HG03108 (cell line): ENCODE measurements around the gene SPAG16.
"Not testable (repeated sequence)": the region's sequence is repeated elsewhere in the genome, so short reads cannot be mapped to it uniquely, and the experiment has no call there.

Source experiments
- ATAC-seq: cut with Tn5 transposase; IDR thresholded peaks from one replicate; pipeline ENCODE4 v1.9.1; 2021; ENCODE audit warnings: moderate library complexity; ENCODE audit not compliant: unreplicated experiment

SPAG16 gene

DNA sequence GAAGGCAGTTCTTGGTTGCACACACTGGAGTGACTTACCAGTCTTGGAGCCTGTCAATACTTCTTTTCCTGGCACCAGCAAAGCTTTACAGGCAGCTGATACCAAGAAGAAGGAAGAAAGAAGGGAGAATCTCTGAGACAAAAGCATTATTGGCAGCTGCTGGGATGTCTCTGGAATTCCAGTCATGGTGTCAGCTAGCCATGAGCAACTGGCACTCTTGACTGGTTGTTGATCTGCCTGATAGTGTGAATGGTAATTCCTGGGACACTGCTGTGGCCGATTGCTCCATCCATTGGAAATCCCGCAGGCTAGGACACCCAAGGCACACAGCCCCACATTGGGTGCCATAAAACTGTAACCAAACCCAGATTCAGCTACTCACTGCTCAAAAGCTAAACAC, 17.8 kb upstream of the SPAG16 start:
- no peak for ATAC-seq

DNA sequence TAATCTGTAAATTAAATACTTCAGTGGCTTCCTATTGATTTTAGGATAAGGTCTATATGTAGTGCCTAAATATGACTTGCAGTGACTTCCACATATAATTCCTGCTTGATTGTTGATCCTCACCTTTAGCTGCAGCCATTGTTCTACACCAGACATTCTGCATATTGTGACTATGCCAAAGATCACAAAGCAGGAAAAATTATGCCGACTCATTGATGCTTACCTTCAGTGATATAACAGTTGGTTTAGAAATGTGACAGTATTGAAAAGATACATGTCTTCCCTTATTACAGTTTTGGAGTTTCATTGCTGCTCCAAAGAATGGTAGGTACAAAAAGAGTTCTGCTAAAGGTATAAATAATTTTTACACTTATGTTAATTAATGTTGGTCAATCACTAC, 12.3 kb upstream of the SPAG16 start:
- ATAC-seq = no peak

DNA sequence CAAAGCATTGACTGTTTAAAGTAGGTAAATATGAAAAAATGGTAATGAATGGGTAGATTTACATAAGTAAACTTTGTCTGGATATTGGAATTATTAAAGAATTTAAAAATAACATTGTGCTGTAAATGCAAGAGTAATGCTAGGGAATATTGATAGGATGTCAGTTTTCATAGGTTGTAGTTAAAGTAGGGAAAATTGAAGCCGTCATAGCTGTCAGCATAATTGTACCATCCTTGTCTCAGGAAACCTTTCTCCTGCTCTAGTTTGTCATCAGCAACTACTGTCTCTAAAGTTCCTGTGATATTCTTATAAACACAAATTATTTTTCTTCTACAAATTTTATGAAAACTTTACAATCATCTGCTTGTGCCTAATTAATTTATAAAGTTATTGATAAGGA, 10.1 kb upstream of the SPAG16 start:
- no peak for ATAC-seq

DNA sequence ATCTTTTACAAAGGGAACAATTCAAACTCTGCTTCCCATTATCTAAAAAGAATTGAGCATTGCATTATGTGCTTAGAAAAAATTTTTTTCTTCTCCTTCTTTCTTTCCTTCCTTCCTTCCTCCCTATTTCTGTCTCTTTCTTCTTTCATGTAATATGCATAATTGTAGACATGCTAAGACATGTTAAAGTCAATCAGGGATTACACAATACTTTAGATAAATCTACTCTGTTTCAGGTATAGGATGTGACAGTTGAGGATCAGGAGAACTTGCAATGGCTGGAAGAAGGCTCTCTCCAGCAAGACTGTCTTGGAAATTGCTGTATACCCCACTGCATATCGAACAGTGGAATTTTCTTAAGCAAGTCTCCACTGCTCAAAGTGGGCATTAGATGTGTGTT, 9.0 kb upstream of the SPAG16 start:
- no peak for ATAC-seq

DNA sequence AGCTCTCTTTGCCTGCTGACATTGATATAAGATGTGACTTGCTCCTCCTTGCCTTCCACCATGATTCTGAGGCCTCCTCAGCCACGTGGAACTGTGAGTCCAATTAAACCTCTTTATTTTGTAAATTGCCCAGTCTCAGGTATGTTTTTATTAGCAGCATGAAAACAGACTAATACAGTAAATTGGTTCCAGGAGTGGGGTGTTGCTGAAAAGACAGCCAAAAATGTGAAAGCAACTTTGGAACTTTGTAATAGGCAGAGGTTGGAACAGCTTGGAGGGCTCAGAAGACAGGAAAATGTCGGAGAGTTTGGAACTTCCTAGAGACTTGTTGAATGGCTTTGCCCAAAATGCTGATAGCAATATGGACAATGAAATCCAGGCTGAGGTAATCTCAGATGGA, 7.1 kb upstream of the SPAG16 start:
- ATAC-seq = not testable (repeated sequence)

DNA sequence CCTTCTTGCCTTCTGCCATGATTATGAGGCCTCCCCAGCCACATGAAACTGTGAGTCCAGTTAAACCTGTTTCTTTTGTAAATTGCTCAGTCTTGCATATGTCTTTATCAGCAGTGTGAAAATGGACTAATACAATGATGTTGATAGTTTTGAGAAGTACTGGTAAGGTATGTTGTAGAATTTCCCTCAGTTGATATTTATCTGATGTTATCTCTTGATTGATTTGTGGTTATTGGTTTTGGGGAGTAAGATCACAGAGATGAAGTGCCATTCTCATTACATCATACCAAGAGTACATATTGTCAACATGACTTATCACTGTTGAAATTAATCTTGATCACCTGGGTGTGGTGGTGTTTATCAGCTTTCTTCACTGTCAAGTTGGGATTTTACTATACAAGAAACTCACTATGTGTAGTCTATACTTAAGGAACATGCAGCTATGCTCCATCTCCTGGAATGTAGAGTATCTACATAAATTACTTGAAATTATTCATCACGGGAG, 5.1 kb upstream of the SPAG16 start:
- no peak for ATAC-seq

DNA sequence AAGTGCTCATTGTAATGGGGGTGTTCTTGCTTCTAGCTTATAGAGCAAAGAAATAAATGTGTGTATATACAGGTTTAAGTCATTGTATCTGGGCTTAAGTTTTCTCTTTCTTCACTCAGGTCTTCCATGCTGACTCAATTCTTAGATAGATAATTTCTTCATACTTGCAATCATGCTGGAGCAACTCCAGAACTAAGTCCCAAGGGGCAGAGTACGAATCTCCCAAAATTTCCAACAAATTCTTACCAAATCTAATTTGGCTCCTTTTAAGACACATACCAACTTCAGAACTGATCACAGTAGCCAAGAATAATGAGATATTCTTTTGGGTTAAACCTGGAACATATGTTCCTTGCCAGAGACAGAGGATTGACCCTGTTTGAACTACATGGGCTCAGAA, 4.3 kb upstream of the SPAG16 start:
- ATAC-seq = no peak

DNA sequence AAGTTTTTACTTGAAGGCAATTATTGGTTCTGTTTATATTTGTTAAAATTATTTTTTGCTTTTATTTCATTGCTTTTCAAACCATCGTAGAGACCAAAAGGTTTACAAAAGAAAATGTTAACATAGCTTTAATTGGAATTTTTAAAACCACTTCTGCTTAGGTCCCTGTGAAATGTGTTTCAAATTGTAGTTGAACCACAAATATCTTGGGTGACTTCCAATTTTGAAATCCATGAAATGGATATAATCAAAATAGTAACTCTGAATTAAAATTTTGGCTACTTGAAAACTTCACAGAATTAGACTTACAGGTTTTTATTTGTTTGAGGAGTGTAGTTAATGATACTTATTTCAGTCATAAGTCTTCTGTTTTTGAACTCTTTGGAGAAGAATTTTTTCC, 3.1 kb upstream of the SPAG16 start:
- no peak for ATAC-seq

DNA sequence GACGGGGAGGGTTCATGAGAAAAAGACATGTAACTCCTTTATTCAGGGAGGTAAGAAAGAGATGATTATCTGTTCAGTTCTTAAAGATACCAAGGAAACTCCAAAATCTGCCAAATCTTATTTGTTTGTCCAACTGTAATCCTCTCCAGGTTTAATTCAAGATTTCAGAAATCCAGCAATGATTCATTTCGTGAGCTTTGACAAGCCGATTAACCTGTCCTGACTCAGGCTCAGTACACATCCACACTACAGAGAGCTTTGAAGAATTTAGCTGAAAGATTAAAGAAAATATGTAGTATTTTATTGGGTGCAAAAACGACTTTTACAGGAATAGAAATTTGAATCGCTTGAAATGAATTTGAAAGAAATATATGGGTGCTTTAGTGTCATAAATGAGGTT, 1.1 kb downstream of the SPAG16 start:
- ATAC-seq = no peak

DNA sequence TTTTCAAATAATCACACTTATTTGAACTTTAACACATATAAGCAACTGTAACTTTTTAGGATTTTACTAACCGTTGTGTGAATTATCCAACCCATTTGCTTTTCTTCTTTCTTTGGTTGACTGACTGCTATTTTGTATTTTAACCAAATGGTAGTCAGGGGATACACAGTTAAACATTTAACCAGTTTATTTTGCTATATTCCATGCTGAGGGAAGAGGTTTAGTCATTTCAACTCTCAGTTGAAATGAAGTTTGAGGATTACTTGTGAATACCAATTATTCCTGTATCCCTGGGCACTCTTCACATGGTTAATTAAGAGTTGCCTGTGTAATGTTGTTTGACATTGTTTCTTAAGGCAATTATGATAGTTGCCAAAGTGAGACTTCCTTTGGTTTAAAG, 1.9 kb downstream of the SPAG16 start:
- ATAC-seq = no peak

DNA sequence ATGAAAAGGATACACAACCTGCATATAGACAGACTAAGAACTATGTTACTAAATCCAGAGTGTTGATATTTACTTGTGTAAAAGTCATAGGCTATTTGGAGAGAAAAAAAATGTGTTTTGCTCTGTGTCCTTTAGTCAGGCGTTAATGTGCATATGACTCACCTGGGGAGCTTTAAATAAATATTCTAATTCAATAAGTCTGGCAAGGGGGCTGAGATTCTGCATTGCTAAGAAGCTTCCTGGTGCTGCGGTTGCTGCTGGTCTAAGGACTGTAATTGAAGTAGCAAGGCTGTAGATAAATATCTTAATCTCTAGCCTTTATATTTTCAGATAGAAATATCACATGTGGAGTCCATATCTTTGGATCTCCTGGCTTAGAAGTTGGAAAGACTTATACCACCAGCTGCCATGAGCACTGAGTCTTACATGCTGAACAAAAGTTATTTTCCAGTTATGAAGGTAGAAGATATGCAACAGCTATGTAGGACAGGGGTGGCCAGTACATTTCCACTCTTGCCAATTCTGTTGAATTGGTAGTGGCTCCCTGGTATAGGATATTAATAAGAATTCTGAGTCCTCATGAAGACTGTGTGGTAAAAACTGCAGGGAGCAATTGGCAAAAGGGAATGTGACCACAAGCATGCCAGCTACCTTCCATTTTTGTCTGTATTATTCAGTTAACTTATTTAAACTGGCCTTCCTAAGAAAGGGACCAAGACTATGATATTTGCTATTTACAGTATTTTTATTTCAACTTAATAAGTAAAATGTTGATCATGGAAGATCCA, 4.8 kb downstream of the SPAG16 start:
- ATAC-seq = no peak

DNA sequence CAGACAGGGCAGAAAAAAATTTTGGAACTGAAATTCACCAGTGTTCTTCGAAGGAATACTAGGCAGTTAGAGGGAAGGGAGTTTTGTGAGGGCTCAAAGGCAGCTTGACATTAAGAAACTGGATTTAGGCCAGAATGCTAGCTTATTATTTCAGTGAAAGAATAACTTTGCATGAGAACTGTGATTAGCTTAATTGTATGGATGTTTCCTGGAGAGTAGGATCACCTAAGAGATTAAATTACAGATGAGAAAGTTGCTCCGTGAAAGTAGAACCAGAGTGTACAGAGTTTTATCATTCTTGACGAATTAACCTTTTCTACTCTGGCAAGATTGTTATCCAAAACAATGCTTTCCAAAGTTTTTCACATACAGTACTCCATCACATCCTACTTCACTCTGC, 6.2 kb downstream of the SPAG16 start:
- ATAC-seq = no peak

DNA sequence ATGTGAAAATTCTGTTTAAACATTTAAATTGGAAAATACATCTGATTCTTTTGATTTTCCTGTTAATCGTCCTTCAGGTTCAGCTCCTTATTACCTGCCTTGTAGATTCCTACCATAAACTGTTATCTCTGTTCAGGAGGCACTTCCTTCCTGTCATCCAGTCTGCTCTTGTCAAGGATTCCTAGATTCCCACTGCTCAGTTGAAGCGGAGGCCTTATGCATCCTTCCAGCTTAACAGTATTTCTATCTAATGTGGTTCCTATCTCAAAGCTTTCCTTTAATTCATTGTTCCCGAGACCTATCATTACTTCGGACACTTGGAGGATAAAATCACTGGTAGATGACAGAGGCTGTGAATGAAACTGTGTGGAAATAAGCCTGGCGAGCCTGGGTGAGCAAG, 12.0 kb downstream of the SPAG16 start:
- no peak for ATAC-seq

DNA sequence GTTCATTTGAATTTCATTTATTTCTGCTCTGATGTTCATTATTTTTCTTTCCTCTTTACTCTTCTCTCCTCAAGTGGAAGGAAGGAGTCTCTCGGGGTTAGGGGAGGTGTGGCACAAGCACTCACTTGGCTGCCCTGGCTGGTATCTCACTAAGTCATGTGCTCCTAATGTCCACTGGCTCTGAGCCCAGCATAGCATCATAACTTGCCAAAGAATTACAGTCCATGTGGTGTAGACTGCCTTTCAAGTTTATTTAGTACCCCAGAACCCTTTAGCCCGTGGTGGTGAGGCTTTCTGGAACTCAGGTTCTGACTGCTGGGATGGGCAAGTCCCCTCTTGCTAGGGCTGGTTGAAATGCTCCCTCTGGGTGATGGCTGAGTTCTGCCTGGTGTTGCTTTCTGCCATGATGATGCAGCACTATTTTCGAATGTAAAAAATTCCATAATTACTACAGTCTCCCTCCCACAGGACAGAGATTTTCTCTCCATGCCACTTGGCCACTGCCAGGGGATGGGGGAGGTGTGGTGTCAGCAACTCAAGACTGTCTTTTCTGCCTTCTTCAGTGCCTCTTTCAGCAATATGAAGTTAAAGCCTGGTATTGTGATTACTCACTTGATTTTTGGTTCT, 22.2 kb downstream of the SPAG16 start:
- ATAC-seq = no peak

DNA sequence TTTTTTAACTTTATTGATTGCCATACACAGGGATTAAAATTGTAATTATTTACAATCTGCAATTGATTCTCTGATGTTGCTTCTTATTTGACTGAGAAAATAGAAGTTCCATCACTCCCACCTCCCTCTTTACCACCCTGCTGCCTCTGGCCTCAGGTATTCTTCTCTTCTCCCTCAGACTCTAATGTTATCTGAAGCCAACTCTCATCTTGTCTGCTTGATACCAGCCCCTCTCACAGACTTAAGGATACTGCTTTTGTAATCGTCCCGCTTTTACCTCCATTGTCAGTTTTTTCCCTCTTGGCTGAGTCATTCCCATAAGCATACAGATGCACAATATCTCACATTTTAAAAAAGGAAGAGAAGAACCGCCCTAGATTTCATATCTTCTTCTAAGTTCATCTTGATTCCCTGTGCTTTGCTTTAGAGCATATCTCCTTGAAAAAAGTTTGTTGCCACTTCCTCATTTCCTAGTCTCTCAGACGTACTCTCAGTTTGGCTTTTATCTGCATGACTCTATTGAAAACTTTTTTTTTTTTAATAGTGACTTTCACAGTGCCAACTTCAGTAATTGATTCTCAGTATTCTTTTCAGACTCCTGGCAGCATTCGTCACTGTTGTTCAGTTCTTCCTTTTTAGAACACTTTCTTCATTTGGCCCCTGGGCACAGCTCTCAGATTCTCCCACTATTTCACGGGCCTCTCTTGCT, 31.1 kb downstream of the SPAG16 start:
- no peak for ATAC-seq

DNA sequence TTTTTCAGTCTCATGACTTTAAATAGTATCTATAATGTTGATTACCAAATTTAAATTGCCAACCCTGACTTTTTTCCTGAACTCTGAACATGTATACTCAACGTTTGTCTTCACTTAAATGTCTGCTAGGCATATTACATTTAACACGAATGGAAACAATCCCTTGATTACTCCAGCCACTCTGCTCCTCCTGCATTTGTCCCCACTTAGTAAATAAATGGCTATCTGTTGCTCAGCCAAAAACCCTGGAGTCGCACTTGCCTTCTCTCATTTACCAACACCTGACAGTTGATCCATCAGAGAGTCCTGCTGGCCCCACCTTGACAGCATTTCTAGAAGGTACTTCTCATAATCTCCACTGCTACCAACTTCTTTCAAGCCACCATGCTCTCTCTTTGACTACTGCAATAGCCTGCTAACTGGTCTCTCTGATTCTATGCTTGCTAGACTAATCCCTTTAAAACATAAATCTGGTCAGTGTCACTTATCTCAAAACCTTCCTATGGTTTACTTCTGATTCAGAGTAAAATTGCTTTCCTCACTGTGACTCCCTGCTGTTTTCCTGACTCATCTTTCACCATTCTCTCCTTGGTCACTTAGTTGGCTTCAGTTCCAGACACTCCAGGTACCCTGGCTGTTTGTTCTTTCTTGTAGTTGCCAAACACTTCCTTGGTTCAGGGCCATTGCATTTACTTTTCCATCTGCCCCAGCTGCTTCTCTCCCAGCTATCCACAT, 31.9 kb downstream of the SPAG16 start:
- no peak for ATAC-seq

DNA sequence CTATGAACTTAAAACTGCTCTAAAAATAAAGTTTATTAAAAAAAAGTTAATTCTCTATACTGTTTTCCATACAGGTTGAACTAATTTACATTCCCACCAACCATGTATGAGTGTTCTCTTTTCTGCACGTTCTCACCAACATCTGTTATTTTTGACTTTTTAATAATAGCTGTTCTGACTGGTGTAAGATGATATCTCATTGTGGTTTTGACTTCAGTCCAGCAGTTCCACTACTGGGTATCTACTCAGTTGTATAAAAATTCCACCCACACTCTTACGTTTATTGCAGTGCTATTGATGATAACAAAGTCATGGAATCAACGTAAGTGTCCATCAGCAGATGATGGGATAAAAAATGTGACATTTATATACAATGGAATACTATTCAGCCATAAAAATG, 33.7 kb downstream of the SPAG16 start:
- no peak for ATAC-seq

DNA sequence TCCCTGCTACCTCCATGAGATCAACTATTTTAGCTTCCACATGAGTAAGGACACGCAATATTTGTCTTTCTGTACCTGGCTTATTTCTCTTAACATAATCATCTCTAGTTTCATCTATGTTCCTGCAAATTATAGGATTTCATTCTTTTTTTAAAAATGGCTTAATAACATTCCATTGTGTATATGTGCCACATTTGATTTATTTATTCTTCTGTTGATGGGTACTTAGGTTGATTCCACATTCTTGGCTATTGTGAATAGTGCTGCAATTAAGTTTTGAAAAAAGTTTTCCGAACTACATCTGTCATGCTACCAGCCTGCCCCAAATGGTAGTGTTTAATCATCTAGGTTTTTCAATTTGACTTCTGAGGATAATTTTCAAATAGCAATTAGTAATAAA, 36.3 kb downstream of the SPAG16 start:
- ATAC-seq = no peak

DNA sequence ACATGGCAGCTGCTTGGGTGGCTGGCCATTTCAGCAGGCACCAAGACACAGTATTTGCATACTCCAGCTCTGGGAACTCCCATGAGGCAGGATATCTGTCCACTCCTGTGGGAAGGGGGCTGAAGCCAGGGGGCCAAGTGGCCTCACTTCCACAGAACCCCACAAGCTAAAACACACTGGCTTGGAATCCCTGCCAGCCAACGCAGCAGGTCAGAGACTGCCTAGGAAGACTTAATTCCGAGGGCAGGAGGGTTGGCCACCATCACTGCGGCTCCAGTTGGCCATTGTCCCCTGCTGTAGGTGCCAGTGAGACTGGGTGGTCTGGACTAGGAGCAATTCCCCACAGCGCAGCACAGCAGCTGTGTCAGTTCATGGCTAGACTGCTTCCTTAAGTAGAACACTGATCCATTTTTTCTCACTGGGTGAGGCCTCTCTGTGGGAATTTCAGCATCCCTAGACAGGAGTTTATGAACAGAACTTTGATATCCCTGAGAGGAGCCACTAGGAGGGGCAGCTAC, 52.0 kb downstream of the SPAG16 start:
- ATAC-seq = no peak

DNA sequence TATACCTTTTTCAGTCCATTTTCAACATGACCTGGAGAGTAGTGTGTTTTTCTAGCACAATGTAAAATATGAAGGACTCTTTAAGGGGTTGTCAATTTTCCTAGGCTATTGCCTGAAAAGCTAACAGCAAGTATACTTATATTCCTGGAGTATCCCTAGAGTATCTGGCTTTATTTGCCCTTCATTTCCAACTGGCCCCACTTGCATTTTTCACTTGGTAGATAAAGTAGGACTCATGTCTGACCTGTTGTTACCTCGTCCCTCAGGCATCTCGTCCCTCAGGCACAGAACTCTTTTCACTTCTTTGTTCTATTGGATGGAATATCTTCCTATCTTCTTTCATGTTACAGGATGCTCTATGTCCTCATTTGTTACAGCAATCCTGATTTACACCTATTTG, 69.2 kb downstream of the SPAG16 start:
- ATAC-seq = no peak

DNA sequence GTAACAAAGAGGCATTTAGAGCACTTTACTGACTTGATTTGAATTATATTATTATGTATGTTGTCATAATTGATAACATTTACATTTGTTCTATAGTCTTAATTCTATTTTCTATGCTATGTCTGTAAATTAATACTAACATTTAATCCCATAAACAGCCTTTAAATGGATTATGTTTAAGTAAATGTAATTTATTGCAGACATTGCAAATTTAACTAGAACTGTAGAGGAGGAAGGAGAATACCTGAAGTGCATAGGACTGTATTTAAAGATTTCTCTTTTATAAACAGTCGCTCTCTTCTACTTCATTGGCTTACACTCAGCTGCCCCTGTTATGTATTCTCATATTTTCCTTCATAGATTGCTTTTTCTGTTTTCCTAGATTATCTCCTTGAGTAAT, 92.4 kb downstream of the SPAG16 start:
- ATAC-seq = no peak
